Activated CD4-positive, alpha-beta T cell treated with anti-CD3 and anti-CD28 coated beads for 4 hours (primary cell): ENCODE measurements around the gene CCDC183.
"Not testable (repeated sequence)": the region's sequence is repeated elsewhere in the genome, so short reads cannot be mapped to it uniquely, and the experiment has no call there.

Source experiments
- DNase-seq, 2 donors: peaks; one replicate each; pipeline ENCODE4 v3.0.0-alpha.2; 2020

The CCDC183 gene

DNA sequence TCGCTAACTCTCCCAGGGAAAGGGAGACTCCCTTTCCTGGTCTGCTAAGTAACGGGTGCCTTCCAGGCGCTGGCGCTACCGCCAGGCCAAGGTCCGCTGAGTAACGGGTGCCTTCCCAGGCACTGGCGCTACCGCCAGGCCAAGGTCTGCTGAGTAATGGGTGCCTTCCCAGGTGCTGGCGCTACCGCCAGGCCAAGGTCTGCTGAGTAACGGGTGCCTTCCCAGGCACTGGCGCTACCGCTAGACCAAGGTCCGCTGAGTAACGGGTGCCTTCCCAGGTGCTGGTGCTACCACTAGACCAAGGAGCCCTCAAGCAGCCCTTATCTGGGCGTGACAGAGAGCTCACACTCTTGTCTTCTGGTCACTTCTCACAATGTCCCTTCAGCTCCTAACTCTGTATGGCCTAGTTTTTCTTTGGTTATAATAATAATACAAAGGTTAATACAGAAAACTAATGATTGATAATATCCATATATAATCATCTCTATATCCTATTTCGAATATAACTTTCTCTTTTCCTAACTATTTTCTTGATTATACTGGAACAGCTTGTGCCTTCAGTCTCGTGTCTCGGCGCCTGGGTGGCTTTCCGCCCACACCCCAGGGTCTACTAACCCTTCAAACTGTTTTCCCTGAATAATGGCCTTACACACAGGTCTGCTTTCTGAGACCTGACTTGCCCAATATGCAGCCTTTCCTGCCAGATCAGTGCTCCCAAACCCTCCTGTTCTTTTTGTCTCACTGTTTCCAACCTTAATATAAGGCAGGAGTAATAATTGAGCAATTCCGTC lies 10.4 kb upstream of the CCDC183 start:
- DNase-seq = not testable (repeated sequence)

DNA sequence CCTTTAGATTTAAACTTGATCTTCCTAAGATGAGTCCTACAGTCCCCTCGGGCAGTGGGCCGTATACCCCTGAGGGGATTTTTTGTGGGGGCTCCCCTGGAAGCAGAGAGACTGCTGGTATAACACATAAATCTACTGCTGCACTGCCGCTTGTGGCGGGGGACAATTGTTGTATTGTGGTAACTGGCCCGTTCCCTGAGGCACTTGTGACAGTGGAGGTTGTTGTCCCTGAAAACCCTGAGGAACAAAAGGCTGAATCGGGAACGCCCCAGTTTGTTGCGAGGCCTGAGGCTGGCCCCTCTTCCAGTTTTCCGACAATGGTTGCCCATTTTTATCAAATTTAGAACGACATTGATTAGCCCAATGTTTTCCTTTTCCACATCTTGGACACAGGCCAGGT lies 9.7 kb upstream of the CCDC183 start:
- DNase-seq = no peak

DNA sequence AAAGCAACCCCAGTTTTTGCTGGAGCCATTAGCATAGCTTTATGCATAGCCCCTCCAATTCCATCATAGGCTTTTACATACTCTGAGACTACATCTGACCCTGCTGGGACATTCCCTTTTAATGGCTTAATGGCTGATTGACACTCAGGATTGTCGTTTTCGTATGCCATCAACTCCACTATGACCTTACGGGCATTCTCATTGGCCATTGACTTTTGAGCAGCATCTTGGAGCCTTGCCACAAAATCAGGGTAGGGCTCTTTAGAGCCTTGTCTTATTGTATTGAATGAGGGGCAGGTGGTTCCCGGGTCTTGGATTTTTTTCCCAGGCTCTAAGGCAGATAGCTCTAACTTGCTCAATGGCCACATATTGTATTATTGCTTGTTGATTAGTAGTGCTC lies 9.2 kb upstream of the CCDC183 start:
- DNase-seq = not testable (repeated sequence)

DNA sequence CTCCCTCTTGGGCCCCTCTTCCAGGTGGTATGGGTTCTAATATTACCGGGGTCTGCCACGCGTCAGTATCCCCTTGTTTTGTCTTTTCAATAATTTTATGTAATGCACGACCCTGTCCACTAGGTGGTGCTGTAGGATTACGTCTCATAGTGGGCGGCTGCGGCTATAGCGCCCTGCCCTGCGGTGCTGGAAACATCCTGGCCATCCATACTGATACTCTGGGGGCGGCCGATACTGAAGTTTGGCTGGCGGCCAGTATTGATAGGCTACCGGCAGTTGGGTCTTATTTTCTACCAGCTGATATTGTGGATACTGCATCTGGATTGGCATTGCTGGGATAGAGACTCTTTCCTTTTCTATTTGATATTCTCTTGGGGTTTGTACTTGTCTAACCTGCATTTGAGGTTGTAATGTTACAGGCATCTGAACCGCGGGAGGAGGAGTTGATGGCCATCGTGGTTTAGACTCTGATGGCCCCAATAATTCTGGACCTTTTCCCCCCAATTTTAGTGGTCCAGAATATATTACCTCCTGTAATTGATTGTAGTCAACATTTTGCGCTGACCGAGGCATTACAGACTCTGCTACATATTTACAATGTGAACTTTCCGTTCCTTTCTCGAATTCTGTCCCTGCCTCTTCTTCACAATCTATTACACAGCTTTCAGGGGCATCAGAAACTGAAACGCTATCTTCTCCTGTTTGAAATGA lies 8.3 kb upstream of the CCDC183 start:
- DNase-seq = peak; percentile 67 to 72

DNA sequence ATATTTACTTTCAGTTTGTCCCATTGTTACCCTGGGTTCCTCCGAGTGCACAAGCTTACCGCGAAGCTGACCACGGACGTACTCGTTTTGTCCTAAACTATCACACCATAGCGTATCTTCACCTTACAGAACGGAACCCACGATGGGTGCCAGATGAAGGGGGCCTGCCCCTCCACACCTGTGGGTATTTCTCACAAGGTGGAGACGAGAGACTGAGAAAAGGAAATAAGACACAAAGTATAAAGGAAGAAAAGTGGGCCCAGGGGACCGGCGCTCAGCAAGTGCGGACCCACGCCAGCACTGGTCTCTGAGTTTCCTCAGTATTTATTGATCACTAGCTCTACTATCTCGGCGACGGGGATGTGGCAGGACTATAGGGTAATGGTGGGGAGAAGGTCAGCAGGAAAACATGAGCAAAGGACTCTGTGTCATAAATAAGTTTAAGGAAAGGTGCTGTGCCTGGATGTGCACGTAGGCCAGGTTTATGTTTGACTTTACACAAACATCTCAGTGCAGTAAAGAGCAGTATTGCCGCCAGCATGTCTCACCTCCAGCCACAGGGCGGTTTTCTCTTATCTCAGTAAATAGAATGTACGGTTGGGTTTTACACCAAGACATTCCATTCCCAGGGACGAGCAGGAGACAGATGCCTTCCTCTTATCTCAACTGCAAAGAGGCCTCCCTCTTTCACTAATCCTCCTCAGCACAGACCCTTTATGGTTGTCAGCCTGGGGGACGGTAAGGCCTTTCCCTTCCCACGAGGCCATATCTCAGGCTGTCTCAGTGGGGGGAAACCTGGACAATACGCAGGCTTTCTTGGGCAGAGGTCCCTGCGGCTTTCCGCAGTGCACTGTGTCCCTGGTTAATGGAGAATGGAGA lies 7.3 kb upstream of the CCDC183 start:
- not testable (repeated sequence) for DNase-seq

DNA sequence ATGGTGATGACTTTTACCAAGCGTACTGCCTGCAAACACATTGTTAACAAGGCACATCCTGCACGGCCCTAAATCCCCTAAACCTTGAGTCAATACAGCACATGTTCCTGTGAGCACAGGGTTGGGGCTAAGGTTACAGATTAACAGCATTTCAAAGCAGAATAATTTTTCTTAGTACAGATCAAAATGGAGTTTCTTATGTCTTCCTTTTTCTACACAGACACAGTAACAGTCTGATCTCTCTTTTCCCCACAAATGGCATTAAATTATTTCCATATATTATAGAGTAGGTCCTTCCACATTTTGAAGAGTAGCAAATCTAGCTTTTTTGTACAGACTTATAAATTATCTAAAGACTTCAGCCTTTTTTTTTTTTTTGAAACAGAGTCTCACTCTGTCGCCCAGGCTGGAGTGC lies 6.6 kb upstream of the CCDC183 start:
- no peak for DNase-seq

DNA sequence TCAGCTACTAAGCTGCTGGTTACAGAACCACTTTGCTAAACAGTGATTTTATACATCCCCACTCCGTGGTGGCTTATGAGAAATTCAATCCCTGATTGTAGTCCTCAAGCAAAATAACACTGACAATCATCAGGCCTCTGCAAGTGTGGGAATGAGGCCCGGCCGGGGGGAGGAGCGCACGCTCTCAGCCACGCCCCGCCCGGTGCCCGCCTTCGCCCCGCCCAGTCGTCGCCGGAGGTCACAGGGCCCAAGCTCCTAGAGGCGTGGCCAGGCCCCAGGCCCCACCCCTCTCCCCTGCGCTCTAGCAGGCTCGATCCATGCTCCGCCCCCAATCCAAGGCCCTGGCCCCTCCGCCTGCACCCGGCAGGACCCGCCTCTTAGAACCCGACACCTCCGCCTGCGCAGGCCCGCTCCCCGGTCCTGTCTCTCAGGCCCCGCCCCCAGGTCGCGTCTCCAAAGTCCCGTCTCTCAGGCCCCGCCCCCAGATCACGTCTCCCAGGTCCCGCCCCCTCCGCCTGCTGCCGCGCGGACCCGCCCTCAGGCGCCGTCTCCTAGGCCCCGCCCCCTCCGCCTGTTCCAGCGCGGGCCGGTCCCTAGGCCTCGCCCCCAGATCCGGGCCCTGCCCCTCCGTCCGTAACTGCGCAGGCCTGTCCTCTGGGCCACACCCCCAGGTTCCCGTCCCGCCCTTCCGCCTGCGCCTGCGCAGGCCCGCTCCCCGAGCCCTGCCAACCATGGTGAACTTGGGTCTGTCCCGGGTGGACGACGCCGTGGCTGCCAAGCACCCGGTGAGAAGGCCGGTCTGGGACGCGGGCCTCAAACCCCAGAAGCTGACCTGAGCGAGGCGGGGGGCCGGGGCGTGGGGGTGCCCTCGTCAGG lies 5.3 kb upstream of the CCDC183 start, which contains the start of gene TMEM141:
TMEM141 (plus strand) TSS at position 705 of the 876 bp plus-strand sequence; CDS start at position 732, 27 bp downstream.
- DNase-seq = peak; percentile 100

DNA sequence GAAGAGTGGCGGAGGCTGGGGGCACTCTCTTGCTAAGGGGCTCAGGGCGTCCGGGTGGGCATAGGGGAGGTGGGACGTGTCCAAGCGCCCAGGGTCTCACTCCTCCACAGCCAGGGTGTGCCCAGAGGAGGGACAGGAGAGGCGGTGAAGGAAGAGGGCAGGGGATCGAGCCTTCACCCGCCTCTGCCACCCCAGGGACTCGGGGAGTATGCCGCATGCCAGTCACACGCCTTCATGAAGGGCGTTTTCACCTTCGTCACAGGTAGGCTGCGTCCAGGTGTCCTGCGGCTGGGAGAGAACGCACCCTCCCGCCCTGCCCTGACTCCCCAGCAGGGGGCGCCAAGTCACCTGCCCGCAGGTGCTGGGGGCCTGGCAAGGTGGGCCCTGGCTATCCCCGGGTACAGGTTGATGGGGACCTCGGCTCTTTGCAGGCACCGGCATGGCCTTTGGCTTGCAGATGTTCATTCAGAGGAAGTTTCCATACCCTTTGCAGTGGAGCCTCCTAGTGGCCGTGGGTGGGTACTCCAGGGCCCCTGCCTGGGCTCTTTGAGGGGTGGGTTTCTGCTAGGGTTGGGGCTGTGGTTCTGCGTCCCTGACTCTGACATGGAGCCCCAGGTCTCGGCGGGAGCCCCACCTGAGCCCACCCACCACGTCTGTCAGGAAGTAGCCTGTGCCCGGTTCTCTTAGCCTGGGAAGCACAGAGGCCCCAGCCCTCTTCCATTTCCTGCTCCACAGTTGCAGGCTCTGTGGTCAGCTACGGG lies 4.4 kb upstream of the CCDC183 start:
- peak; percentile 65 to 71 for DNase-seq

DNA sequence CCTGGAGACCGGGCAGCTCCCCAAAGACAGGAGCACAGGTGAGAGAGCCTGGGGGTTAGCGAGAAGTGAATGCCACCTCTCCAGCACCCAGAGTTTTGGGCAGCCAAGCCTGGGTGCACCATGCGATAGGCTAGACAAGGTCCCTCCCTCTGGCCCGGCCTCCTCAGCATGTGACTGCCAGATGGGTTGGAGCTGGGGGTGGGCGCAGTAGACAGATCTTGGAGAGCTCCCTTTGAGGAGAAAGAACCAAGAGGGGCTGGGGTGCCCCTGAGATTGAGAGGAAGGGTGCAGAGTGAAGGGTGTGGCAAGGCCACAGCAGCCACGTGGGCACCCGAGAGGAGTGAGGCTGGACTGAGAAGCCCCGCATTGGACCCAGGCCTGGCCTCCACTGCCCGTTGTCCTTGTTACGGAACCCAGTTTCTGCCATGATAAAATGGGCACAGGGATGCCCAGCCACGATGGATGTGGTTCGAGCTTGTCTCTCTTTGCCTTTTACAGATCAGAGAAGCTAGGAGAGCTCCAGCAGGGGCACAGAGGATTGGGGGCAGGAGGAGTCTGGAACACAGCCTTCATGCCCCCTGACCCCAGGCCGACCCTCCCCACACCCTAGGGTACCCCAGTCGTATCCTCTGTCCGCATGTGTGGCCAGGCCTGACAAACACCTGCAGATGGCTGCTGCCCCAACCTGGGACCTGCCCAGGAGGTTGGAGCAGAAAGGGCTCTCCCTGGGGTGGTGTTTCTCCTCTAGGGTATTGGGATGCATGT lies 3.6 kb upstream of the CCDC183 start:
- no peak for DNase-seq

DNA sequence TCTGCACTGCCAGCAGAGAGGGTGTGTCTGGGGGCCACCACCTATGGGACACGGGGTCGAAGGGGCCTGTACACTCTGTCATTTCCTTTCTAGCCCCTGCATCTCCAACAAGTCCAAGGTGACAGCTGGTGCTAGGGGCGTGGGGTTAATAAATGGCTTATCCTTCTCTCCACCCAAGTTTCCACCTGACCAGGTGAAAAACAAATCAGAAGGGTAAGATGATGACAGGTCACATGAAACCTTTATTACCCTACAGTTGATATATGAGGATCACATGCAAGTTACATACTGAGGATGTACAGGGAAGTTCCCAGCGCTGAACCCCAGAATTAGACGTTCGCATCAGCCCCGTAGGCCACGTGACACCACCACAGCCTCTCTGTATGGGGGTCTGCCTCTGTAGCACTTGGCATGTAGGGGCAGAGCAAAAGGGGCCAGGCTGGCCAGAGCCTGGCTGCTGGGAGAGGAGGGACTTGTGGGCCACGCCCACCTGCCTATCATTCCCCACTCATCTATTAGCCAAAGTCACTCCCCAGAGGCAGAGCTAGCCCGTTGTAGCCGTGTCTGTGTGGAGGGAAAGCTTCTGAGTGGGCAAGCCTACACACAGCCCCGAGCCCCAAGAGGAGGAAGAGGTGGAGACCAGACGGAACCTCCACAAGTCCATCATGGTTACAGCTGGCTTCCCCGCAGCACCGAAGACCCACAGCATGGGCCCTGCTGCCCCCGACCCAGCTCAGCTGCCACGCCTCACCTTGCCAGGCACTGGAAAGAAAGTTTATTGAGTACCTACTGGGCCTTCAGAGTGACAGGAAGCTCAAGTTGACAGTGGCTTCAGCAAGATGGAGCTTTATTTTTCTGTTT lies 2.8 kb upstream of the CCDC183 start:
- DNase-seq = no peak

DNA sequence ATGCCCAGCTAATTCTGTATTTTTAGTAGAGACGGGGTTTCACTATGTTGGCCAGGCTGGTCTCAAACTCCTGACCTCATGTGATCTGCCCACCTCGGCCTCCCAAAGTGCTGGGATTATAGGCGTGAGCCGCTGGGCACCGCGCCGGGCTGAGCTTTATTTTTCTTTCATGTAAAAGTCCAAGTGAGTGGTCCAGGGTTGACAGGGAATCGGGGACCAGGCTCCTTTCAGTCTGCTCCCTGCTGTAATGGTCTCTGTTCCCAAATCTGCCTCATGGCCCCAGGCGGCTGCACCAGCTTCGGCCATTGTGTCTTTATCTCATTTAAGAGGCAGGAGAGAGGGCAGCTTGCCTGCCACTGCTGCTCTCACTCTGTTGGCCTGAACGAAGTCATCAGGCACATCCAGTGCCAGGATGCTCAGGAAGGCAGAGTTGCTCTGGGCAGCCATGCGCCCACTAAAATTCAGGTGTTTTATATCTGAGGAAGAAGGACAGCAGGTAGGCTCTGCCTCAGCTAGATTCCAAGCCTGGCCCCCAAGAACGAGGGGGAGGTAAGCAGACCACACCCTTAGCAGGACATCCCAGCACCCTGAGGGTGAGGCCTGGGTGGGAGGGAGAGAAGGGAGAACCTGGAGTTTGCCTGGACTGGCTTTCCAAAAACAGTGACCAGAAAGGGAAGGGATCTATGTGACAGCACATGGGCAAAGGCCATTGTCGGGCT lies 1.7 kb upstream of the CCDC183 start:
- DNase-seq = no peak

DNA sequence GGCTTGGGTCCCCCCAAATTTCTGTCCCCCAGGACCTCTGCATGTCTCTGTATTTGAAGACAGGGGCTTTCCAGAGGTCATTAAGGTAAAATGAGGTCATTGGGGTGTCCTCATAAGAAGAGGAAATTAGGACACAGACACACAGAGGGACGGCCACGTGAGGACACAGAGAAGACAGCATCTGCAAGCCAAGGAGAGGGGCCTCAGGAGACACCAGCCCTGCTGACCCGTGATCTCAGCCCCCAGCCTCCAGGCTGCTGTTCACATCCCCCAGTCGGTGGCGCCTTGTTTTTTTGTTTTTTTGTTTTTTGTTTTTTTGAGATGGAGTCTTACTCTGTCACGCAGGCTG lies 1.2 kb upstream of the CCDC183 start:
- DNase-seq = no peak

DNA sequence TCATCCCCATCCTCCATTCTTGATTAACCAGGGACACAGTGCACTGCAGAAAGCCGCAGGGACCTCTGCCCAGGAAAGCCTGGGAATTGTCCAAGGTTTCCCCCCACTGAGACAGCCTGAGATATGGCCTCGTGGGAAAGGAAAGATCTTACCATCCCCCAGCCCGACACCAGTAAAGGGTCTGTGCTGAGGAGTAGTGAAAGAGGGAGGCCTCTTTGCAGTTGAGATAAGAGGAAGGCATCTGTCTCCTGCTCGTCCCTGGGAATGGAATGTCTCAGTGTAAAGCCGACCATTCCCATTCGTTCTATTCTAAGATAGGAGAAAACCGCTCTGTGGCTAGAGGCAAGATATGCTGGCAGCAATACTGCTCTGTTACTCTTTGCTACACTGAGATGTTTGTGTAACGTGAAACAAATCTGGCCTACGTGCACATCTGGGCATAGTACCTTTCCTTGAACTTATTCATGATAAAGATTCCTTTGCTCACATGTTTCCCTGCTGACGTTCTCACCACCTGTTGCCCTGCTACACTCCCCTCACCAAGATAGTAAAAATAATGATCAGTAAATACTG lies 723 bp downstream of the CCDC183 start:
- not testable (repeated sequence) for DNase-seq

DNA sequence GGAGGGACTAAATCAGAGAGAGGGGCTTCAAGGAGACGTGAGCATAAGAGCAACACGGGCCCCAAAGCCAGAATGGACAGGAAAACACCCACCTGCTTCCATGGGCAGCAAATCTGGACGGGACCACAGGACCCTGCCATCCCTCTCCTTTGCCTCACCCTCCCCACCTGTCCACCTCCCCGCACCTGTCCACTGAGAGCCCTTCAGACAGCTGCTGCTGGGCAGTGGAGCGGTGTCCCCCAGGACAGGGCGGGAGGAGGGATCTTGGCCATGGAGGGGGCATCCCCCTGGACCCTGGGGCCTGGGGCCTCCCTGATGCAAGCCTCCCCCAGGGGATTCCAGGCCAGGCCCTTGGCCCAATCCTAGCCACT lies 2.6 kb downstream of the CCDC183 start:
- DNase-seq = no peak

DNA sequence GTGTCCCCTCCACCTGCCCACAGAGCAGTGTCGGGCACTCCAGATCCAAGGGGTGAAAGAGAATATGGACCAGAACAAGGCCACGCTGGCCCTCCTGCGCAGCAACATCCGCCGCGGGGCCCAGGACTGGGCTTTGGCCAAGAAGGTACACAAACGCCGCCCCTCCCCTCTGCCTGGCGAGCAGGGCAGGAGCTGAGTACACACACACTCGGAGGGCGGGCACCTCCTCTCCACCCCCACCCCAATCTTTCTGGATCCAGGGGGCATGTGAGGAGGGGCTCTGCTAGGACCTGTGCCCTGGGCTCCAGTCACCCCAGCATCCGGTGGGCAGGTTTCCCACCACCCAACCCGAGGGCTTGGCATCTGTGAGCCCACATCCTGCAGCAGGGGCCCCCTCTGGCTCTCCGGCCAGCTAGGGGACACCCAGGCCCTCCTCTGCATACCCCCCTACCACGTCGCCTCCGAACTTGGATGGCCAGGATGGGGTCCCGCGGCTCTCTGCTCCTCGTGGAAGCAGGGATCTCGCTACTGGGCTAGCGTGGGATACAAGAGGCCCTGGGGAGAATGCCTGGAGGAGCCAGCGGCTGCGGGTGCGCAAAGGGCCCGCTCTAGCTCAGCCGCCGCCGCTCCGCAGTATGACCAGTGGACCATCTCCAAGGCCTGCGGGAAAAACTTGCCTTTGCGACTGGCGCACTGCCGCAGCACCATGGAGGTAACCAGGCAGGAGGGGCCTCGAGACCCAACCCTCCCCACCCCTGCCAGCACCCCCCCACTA lies 3.1 kb downstream of the CCDC183 start:
- DNase-seq = no peak

DNA sequence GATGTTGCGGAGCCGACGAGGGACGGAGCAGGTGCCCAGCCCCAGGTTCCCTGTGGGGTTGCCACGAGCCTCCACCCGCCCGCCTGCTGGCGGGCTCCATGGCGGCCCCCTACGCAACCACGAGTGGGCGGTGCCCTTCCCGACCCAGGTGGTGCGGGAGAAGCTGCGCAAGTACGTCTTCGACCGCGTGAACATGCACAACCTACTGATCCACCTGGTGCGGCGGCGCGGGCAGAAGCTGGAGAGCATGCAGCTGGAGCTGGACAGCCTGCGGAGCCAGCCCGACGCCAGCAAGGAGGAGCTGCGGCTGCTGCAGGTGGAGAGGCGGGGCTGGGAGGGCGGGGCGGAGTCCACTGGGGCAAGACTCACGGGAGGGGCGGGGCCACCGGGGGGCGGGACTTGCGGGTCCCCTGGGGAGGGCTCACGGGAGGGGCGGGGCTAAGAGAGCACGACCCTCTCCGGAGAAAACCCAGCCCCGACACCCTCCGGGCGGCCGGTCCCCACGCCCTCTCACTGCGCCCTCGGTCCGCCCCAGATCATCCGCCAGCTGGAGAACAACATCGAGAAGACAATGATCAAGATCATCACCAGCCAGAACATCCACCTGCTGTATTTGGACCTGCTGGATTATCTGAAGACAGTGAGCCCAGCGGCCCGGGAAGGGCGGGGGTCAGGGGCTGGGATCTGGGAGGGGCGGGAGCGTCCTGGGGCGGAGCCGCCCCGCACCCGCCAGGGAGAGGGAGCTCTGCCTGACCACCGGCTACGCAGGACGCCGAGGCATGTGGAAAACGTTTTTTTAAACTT lies 3.9 kb downstream of the CCDC183 start:
- DNase-seq = peak; percentile 94

DNA sequence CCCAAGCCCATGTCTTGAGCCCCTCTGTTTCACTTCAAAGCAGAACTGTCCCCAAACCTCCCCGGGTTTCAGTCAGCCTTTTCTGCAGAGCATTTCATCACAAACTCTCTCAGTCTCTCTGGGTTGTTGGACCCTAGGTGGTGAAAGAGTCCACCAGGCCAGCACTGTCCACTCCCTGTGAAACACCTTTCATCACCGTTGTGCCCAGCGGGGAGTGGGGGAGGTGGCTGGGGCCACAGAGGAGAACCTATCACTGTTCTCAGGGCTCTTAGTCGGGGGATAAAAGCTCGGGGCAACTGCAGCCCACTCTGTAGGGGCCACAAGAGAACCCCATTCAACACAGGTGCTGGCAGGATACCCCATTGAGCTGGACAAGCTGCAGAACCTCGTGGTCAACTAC lies 6.2 kb downstream of the CCDC183 start:
- no peak for DNase-seq
